NCI-H510A (cell line): ENCODE measurements around the gene ACADM.
"Not testable (repeated sequence)": the region's sequence is repeated elsewhere in the genome, so short reads cannot be mapped to it uniquely, and the experiment has no call there.

ENCODE experiments used
- DNase-seq: peaks from one replicate; lab custom pipeline; 2025; lab: John Stamatoyannopoulos, UW

ACADM gene

GRCh38 chr1:75724472-75725022, at the start of gene ACADM:
TSS of gene ACADM (plus strand) at chr1:75724709. CDS start at chr1:75724788, 79 bp downstream.
- DNase-seq, result peak; percentile 81

- no peak for DNase-seq
Observed at GRCh38 chr1:75677443-75677842, 47.1 kb upstream of the ACADM start.

GRCh38 chr1:75677964-75678363, 46.5 kb upstream of the ACADM start:
- DNase-seq, result not testable (repeated sequence)

- DNase-seq, result no peak
Observed at GRCh38 chr1:75690547-75690946, 34.0 kb upstream of the ACADM start.

- no peak for DNase-seq
Observed at GRCh38 chr1:75693551-75693950, 31.0 kb upstream of the ACADM start.

GRCh38 chr1:75696000-75696399, 28.5 kb upstream of the ACADM start:
- no peak for DNase-seq

GRCh38 chr1:75707191-75707590, 17.3 kb upstream of the ACADM start:
- DNase-seq, result no peak

GRCh38 chr1:75708910-75709309, 15.6 kb upstream of the ACADM start:
- DNase-seq, result no peak

GRCh38 chr1:75710832-75711231, 13.7 kb upstream of the ACADM start:
- no peak for DNase-seq

GRCh38 chr1:75711846-75712245, 12.7 kb upstream of the ACADM start:
- DNase-seq, result no peak

- DNase-seq, result no peak
Observed at GRCh38 chr1:75712306-75712705, 12.2 kb upstream of the ACADM start.

GRCh38 chr1:75719810-75720209, 4.7 kb upstream of the ACADM start:
- DNase-seq, result no peak

GRCh38 chr1:75720325-75720724, 4.2 kb upstream of the ACADM start:
- DNase-seq, result no peak

GRCh38 chr1:75720820-75721219, 3.7 kb upstream of the ACADM start:
- DNase-seq, result no peak

- not testable (repeated sequence) for DNase-seq
Observed at GRCh38 chr1:75722246-75722645, 2.3 kb upstream of the ACADM start.

- no peak for DNase-seq
Observed at GRCh38 chr1:75722966-75723365, 1.5 kb upstream of the ACADM start.

- DNase-seq, result peak; percentile 85
Observed at GRCh38 chr1:75723989-75724471, 479 bp upstream of the ACADM start.

GRCh38 chr1:75725266-75725665, 757 bp downstream of the ACADM start:
- no peak for DNase-seq

- DNase-seq, result peak; percentile 26
Observed at GRCh38 chr1:75725861-75726361, 1.4 kb downstream of the ACADM start.

- DNase-seq, result no peak
Observed at GRCh38 chr1:75727571-75727970, 3.1 kb downstream of the ACADM start.

GRCh38 chr1:75730432-75730831, 5.9 kb downstream of the ACADM start:
- no peak for DNase-seq

- DNase-seq, result no peak
Observed at GRCh38 chr1:75731881-75732280, 7.4 kb downstream of the ACADM start.

GRCh38 chr1:75732703-75733102, 8.2 kb downstream of the ACADM start:
- no peak for DNase-seq

GRCh38 chr1:75733661-75734060, 9.2 kb downstream of the ACADM start:
- DNase-seq, result no peak
